GM06990 (cell line): ENCODE measurements around the gene MYO7A.

Experiments used
- DNase-seq: peaks from one replicate; pipeline ENCODE4 v3.0.0-alpha.2; 2011; ENCODE audit not compliant: insufficient read length; ENCODE audit errors: extremely low read depth
- H3K27me3 ChIP-seq: replicated peaks from 2 replicates; pipeline ENCODE4 v1.6.0; 2011; ENCODE audit warnings: low read length; ENCODE audit not compliant: control insufficient read depth, insufficient read depth
- H3K36me3 ChIP-seq: 2 replicates; pipeline ENCODE4 v1.5.1; 2011; ENCODE audit warnings: low read length; ENCODE audit not compliant: control insufficient read depth, insufficient read depth
- H3K4me3 ChIP-seq: replicated peaks from 2 replicates; pipeline ENCODE4 v1.5.1; 2011; ENCODE audit warnings: low read depth, mild to moderate bottlenecking, control low read depth, low read length
- CTCF ChIP-seq: IDR thresholded peaks from 2 replicates; pipeline ENCODE4 v1.5.1; 2011; ENCODE audit warnings: low read length, control low read depth, mild to moderate bottlenecking, inconsistent platforms; ENCODE audit not compliant: insufficient read depth, poor library complexity, severe bottlenecking

MYO7A gene

GRCh38 chr11:77166021-77166420, 38.0 kb downstream of the MYO7A start:
- no peak for DNase-seq
- Histone ChIP-seq H3K4me3 (no peak overlapping the region), H3K27me3 (no peaks in the 10 kb centered on the region; the same call in none of the 2 replicates), H3K36me3 (no peaks in the 10 kb centered on the region)
- no peak for TF ChIP-seq CTCF

GRCh38 chr11:77167111-77167626, 39.1 kb downstream of the MYO7A start:
- no peak for DNase-seq
- Histone ChIP-seq H3K4me3 (no peak overlapping the region), H3K27me3 (no peaks in the 10 kb centered on the region; the same call in none of the 2 replicates), H3K36me3 (no peaks in the 10 kb centered on the region)
- no peak for TF ChIP-seq CTCF

GRCh38 chr11:77167791-77168190, 39.7 kb downstream of the MYO7A start:
- DNase-seq, result no peak
- H3K4me3 ChIP-seq, result no peak overlapping the region
- no peaks in the 10 kb centered on the region; the same call in none of the 2 replicates for H3K27me3 ChIP-seq
- H3K36me3 ChIP-seq, result no peaks in the 10 kb centered on the region
- TF ChIP-seq CTCF, result no peak

- Histone ChIP-seq H3K27me3 (no peaks in the 10 kb centered on the region; the same call in none of the 2 replicates), H3K36me3 (no peaks in the 10 kb centered on the region), H3K4me3 (no peak overlapping the region)
- TF ChIP-seq CTCF, result no peak
- DNase-seq, result no peak
These were observed 42.1 kb downstream of the MYO7A start for GRCh38 chr11:77170107-77170506.

- Histone ChIP-seq H3K36me3 (no peaks in the 10 kb centered on the region), H3K27me3 (no peaks in the 10 kb centered on the region; the same call in none of the 2 replicates), H3K4me3 (no peak overlapping the region)
- no peak for DNase-seq
- TF ChIP-seq CTCF, result no peak
These were observed 43.2 kb downstream of the MYO7A start for GRCh38 chr11:77171254-77171653.
